ENCODE data around the gene TIGD1.

Gene TIGD1

GRCh38 chr2:232523682-232524597, 26.4 kb downstream of the TIGD1 start:
- DNase-seq (ENCODE audit: low read depth, low spot score) = peak; percentile 71

GRCh38 chr2:232523402-232523681, 27.0 kb downstream of the TIGD1 start:
- peak; percentile 18 for DNase-seq (ENCODE audit: low read depth, low spot score)

GRCh38 chr2:232522623-232523401, 27.5 kb downstream of the TIGD1 start:
- no peak for DNase-seq (ENCODE audit: low read depth, low spot score)

GRCh38 chr2:232521959-232522622, 28.3 kb downstream of the TIGD1 start:
- peak; percentile 65 for DNase-seq (ENCODE audit: low read depth, low spot score)

- no peak for DNase-seq (ENCODE audit: low read depth, low spot score)
Observed at GRCh38 chr2:232521098-232521497, 29.3 kb downstream of the TIGD1 start.

GRCh38 chr2:232520489-232520888, 29.9 kb downstream of the TIGD1 start:
- no peak for DNase-seq (ENCODE audit: low read depth, low spot score)

GRCh38 chr2:232519581-232520438, 30.5 kb downstream of the TIGD1 start, which contains the start of gene PRSS56:
TSS of gene PRSS56 (plus strand) at chr2:232520388. CDS start at chr2:232520599, 211 bp downstream.
- no peak for DNase-seq (ENCODE audit: low read depth, low spot score)

- no peak for DNase-seq (ENCODE audit: low read depth, low spot score)
Observed at GRCh38 chr2:232518844-232519243, 31.5 kb downstream of the TIGD1 start.

GRCh38 chr2:232516551-232516950, 33.8 kb downstream of the TIGD1 start:
- no peak for DNase-seq (ENCODE audit: low read depth, low spot score)

GRCh38 chr2:232515639-232516038, 34.7 kb downstream of the TIGD1 start:
- no peak for DNase-seq (ENCODE audit: low read depth, low spot score)

- DNase-seq (ENCODE audit: low read depth, low spot score) = no peak
Observed at GRCh38 chr2:232513353-232513752, 37.0 kb downstream of the TIGD1 start.

GRCh38 chr2:232512602-232513001, 37.8 kb downstream of the TIGD1 start:
- DNase-seq (ENCODE audit: low read depth, low spot score) = no peak

- DNase-seq (ENCODE audit: low read depth, low spot score) = peak; percentile 26
Observed at GRCh38 chr2:232511336-232511890, 38.9 kb downstream of the TIGD1 start.

GRCh38 chr2:232508251-232508650, 42.1 kb downstream of the TIGD1 start:
- no peak for DNase-seq (ENCODE audit: low read depth, low spot score)

- no peak for DNase-seq (ENCODE audit: low read depth, low spot score)
Observed at GRCh38 chr2:232506709-232507108, 43.6 kb downstream of the TIGD1 start.

- no peak for DNase-seq (ENCODE audit: low read depth, low spot score)
Observed at GRCh38 chr2:232505856-232506255, 44.5 kb downstream of the TIGD1 start.

- DNase-seq (ENCODE audit: low read depth, low spot score) = peak; percentile 13
Observed at GRCh38 chr2:232504438-232504837, 45.9 kb downstream of the TIGD1 start.

GRCh38 chr2:232503809-232504323, 46.5 kb downstream of the TIGD1 start:
- no peak for DNase-seq (ENCODE audit: low read depth, low spot score)

- DNase-seq (ENCODE audit: low read depth, low spot score) = peak; percentile 58
Observed at GRCh38 chr2:232502911-232503808, 47.2 kb downstream of the TIGD1 start.

- DNase-seq (ENCODE audit: low read depth, low spot score) = no peak
Observed at GRCh38 chr2:232502511-232502910, 47.8 kb downstream of the TIGD1 start.

All from astrocyte of the hippocampus (primary cell).